8988T (cell line): ENCODE results near the gene HECTD4.
A peak's percentile ranks its signal among the peaks of the same experiment; 100 is the strongest.
"Not testable (repeated sequence)": the region's sequence is repeated elsewhere in the genome, so short reads cannot be mapped to it uniquely, and the experiment has no call there.

ENCODE experiments used
- DNase-seq: peaks from one replicate; pipeline ENCODE4 v3.0.0; 2011

The HECTD4 gene, protein sequence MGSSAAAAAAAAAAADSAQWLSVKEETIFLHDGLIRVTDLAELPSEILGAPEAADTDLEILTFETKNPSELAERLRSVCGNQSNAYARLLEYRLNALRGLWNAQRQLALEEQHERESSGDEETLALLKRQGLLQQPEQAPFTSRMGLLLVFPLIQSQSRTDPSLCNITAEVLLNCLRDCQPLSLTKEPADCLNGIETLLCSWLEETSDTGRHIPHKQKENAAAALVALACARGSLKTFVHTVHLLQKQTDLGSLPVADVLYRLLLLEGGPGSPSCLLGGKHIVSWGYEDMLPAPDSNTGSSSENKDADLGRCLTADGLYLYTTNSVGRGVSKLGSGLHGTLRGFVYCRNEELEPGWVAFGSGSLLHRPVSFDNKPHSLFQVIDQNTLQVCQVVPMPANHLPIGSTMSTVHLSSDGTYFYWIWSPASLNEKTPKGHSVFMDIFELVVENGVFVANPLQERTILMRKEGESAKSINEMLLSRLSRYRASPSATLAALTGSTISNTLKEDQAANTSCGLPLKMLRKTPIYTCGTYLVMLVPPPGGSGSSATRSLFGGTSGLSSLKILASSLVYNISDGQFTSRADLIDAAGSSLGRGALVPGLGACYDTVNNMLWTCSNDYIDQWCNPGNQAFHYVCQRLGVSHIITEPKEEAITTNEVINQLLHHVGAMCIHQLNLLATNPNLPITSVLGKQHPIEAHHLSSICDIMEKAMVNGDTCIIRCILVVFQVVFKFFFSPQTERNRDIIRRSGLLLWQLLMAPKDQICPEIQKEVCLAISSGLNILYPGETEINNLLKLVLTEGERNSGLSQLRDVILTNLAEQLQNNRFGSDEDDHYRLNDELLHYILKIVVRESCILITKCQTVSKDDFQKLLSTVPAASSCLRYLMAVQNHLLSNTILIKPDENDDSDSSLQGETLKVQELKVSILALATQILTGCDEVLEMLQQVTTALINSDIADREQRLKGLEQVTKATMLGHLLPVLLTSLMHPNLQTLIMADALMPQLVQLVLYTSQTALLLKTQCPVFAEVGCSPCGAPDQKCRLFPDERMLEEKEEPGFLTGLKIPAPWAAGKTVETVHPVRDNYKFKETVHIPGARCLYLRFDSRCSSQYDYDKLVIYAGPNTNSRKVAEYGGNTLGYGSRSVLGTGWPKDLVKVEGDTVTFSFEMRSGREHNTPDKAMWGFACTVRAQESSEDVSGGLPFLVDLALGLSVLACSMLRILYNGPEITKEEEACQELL (N-terminal part only)

GRCh38 chr12:112381883-112382796 is at the start of gene HECTD4:
Gene HECTD4, minus strand, starts transcription at chr12:112382431. Its CDS starts 303 bp downstream, at chr12:112382128.
- peak; percentile 94 for DNase-seq

GRCh38 chr12:112431965-112432364 is 49.7 kb upstream of the HECTD4 start:
- DNase-seq: no peak

DNA sequence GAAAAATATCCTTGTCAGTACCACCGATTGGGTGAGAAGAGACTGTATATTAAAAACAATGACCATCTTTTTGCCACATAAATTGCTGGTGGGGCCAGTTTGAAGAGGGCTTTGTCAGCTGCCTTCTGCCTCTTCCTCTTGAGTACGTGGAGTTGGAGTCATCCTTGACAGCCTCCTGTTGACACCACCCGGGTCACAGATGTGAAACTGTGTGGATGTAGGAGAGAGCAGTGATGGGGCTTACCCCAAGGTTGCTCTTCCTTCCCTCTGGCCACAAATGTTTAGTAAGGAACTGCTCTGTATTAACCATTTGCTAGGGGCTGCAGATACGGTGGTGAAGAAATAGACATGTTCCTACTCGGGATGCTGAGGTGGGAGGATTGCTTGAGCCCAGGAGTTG is 48.7 kb upstream of the HECTD4 start:
- DNase-seq: no peak

DNA sequence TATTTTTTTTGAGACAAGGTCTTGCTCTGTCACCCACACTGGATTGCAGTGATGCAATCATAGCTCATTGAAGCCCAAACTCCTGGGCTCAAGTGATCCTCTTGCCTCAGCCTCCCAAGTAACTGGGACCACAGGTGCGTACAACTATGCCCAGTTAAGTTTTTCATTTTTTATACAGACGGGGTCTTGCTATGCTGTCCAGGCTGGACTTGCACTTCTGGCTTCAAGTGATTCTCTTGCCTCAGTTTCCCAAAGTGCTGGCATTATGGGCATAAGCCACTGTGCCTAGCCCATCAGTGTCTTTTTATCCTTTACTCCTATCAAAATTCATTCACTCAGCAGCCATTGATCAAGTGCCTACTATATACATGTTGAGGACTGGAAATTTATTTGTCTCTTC is 45.5 kb upstream of the HECTD4 start:
- no peak for DNase-seq

DNA sequence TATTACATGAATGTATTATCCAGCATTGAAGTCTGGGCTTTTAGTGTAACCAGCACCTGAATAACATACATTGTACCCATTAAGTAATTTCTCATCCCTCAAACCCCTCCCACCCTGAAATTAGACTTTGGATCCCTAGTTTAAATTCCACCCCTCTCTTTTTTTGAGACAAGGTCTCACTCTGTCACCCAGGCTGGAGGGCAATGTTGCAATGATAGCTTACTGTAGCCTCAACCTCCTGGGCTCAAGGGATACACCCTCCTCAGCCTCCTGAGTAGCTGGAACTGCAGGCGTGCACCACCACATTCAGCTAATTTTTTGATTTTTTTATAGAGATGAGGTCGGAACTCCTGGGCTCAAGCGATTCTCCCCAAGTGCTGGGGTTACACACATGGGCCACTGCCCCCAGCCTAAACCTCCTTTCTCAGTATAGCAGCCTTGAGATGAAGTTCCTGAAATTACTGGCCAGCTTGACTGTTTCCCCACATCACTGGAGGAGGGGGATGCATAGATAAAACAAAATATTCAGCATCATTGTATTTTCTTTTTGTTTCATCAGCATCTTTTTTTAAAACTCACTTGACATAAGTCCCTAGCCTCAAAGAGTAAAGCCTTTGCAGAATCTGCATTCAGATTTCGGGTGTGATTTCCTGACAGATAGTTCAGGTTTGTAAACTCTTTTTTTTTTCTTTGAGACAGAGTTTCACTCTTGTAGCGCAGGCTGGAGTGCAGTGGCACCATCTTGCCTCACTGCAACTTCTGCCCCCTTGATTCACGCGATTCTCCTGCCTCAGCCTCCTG is 43.6 kb upstream of the HECTD4 start:
- no peak for DNase-seq

DNA sequence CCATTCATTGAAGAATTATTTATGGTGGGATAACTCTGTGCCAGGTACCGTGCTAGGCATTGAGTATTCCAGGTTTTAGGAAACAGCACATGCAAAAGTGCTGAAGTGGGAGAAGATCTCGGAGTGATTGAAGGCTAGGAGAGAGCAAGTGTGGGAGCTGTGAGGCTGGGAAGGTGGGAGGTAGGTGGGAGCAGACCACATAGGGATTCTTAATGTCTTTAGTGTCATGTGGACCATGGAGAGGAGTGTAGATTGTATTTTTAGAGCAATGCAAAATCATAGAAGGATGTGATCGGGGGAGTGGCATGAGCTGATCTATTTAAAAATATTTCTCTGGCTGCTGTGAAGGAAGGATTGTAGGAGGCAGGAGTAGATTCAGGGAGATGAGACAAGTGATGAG is 41.9 kb upstream of the HECTD4 start:
- DNase-seq: no peak

- DNase-seq: no peak
These were observed 40.3 kb upstream of the HECTD4 start for GRCh38 chr12:112422531-112422930.

DNA sequence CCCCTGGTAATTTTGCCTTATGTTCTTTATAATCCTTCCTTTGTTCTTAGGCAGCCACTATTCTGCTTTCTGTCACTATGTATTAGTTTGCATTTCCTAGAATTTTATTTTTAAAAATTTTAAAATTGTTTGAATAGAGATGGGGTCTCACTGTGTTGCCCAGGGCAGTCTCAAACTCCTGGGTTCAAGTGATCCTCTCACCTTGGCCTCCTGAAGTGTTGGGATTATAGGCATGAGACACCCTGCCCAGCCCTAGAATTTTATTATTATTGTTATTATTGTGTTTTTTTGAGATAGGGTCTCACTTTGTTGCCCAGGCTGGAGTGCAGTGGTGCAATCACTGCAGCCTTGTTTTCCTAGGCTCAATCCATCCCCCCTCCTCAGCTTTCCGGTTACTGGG is 39.1 kb upstream of the HECTD4 start:
- DNase-seq: no peak

GRCh38 chr12:112420740-112421139 is 38.5 kb upstream of the HECTD4 start:
- DNase-seq: no peak

DNA sequence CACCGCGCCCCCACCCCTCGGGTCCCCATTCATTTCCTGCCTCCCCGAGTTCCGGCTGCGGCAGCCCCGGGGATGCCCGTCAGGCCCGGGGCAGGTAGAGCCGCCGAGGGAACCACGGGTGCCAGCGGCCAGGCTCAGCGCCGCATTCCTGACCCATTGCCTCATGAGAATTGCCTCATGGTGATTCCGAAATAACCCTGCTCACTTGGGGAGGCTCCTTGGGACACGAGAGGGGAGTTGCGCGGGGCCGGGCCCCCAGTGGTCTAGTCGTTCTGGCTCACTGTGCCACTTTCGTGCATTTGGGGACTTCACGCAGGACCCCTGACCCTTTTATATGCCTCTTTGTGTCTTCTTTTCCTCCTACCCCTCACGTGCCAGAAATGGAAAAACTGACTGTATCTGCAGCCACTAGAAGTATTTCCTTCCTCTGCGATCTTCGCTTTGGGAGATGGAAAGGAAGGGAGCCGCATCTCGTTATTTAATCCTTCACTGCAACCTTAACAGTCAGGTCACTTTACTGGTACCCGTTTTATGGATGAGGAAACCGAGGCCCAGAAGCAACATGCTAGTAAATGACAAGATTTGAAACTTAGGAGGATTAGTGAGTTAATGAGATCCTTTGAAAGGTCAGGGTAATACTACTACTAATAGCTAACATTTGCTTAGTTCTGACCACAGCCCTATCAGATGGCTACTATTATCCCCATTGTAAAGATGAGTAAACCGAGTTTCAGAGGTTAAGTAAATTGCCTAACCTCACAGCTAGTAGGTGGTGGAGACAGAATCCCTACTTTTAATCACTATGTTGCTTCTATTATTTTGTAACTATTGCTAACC is 37.3 kb upstream of the HECTD4 start:
- peak; percentile 44 for DNase-seq

- DNase-seq: peak; percentile 54
These were observed 36.5 kb upstream of the HECTD4 start, which contains the start of gene PTPN11 for GRCh38 chr12:112418608-112419296. Gene PTPN11, plus strand, starts transcription at chr12:112418947. Its CDS starts 165 bp downstream, at chr12:112419112.

DNA sequence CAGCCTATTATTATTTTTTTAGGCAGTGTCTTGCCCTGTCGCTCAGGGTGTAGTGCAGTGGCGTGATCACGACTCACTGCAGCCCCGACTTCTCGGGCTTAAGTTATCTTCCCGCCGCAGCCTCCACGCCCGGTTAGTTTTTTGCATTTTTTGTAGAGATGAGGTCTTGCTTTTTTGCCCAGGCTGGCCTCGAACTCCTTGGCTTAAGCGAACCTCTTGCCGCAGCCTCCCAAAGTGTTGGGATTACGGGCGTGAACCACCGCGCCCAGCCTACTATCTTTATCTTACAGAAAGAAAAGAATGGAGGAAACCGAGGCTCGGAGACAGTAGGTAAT is 36.0 kb upstream of the HECTD4 start:
- no peak for DNase-seq

- not testable (repeated sequence) for DNase-seq
These were observed 33.2 kb upstream of the HECTD4 start for GRCh38 chr12:112415457-112415856.

GRCh38 chr12:112413855-112414625 is 31.8 kb upstream of the HECTD4 start:
- no peak for DNase-seq

DNA sequence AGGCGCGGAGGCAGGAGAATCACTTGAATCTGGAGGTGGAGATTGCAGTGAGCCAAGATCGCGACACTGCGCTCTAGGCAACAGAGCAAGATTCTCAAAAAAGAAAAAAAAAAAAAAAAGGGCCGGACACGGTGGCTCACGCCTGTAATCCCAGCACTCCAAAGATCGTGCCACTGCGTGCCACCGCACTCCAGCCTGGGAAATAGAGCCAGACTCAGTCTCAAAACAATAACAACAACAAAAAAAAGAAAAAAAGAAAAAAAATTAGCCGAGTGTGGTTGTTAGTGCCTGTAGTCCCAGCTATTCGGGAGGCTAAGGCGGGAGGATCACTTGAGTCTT is 27.6 kb upstream of the HECTD4 start:
- no peak for DNase-seq

DNA sequence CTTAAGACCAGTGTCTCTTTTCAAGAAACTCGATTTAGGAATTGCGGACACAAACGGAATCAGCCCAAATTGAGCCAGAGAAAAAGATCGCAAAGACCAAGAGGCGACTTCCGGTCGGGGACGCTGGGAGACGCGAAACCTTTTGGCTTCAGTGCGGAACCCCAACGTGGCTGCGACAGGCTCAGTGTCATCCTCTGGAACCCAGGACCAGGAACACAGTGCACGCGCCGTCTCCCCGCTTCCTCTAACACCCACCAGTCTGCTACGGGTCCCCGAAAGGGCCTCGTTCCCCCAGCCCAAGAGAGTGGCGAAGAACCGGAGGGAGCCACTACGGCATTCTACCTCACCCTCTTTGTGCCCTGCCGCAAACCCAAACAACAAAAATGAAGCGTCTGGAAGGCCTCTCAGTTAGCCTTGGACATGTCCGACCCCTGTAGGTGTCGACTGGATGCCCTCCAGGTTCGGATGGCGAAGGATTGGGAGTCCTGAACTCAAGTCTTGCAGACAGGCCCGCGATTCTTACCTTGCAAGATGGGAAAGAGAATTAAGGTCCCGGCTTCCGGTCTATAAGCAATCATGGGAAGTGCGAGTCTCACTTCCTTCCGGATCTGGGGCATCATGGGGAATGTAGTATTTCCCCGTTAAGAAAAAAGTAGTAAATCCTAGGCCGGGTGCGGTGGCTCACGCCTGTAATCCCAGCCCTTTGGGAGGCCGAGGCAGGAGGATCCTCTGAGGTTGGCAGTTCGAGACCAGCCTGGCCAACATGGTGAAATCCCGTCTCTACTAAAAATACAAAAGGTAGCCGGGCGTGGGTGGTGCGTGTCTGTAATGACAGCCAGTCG is 27.1 kb upstream of the HECTD4 start, which contains the start of gene RPL6:
RPL6 (minus strand) TSS at position 542 of the 842 bp plus-strand sequence. CDS start 949 bp downstream, outside the sequence.
- peak; percentile 60 for DNase-seq

DNA sequence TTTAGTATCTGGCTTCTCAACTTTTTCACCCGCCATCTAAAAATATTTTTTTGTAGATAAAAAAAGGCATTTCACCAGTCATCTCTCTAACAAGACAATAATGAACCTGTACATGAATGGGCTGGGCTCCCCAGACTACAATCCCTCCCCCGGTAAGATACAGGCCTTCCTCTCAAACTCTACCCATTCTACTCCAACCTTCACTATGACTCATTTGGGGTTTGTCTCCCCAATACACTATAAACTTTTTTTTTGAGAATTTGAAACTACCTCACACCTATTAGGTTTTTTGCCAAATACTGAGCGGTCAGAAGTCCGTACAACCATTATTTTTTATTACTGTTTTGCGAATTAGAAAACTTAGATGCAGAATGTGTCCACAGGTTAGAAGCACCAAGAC is 26.4 kb upstream of the HECTD4 start:
- no peak for DNase-seq

DNA sequence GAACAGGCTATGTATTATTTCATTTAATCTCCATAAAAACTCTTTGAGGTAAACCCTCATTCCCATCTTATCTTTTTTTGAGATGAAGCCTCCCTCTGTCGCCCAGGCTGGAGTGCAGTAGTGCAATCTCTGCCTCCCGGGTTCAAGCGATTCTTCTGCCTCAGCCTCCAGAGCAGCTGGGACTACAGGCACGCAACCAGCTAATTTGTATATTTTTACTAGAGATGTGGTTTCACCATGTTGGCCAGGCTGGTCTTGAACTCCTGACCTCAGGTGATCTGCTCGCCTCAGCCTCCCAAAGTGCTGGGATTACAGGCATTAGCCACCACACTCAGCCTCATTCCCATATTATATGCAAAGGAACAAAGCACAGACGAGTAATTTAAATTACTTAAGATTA is 25.5 kb upstream of the HECTD4 start:
- DNase-seq: not testable (repeated sequence)
